Fibroblast of lung (primary cell): ENCODE results near the gene ACACB.

Experiments used
- EZH2 ChIP-seq: IDR thresholded peaks from 2 replicates; pipeline ENCODE4 v1.5.1; 2012; ENCODE audit warnings: low read length, control low read depth, mild to moderate bottlenecking; ENCODE audit errors: missing control alignments
- TF ChIP-seq, protein P1 (sequence below), 2 donors: IDR thresholded peaks in 1 of 2; conservative IDR thresholded peaks in 1 of 2; 1 replicate in 1 of 2; 2 replicates in 1 of 2; pipeline ENCODE4 v1.5.1; 2011 to 2012; ENCODE audit warnings: low read length in 2 of 2, control low read depth in 1 of 2, inconsistent platforms in 1 of 2, low read depth in 1 of 2, mild to moderate bottlenecking in 1 of 2

DNA sequence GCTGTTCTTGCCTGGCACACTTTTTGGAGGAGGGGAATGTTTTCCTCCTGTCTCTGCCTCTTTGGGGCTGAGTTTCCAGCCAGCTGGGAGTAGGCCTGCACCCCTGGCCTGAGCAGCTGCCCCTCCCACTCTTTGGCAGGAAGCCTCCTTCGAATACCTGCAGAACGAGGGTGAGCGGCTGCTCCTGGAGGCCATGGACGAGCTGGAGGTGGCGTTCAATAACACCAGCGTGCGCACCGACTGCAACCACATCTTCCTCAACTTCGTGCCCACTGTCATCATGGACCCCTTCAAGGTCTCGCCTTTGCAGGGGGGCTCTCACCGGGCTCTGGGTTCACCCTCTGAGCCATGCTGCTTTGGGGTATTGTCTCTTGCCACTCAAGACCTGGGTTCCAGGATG is 123.3 kb downstream of the ACACB start:
- TF ChIP-seq, protein P1, sequence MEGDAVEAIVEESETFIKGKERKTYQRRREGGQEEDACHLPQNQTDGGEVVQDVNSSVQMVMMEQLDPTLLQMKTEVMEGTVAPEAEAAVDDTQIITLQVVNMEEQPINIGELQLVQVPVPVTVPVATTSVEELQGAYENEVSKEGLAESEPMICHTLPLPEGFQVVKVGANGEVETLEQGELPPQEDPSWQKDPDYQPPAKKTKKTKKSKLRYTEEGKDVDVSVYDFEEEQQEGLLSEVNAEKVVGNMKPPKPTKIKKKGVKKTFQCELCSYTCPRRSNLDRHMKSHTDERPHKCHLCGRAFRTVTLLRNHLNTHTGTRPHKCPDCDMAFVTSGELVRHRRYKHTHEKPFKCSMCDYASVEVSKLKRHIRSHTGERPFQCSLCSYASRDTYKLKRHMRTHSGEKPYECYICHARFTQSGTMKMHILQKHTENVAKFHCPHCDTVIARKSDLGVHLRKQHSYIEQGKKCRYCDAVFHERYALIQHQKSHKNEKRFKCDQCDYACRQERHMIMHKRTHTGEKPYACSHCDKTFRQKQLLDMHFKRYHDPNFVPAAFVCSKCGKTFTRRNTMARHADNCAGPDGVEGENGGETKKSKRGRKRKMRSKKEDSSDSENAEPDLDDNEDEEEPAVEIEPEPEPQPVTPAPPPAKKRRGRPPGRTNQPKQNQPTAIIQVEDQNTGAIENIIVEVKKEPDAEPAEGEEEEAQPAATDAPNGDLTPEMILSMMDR (conservative IDR thresholded peaks at IDR 0.05 in 1 of 2, IDR thresholded peaks at IDR 0.05 in 1 of 2; ENCODE audit: low read depth in 1 of 2, low read length in 2 of 2), result no peak
- no peak for TF ChIP-seq EZH2
